GM12878 (cell line): ENCODE measurements around the gene LRIT1. TPM values are rescaled to one million over a fixed set of nuclear protein-coding genes. Genes with fewer than 3 reads are reported as not detected.

Experiments
- ATAC-seq: fragments of 200-7000 bp; cut with Tn5 transposase; 3 replicates; pipeline ENCODE4 v1.9.1; 2020; ENCODE audit warnings: mild to moderate bottlenecking, moderate library complexity
- BruUV-seq: library from RNA; stranded (reverse); fragments of 400-500 nt; replicated peaks from 2 replicates; lab custom pipeline; 2021; lab: Mats Ljungman, UMichigan
- CTCF ChIA-PET: fragments of 300-600 bp; sonication (Branson Sonifier 250); formaldehyde crosslinking; extraction: SDS; loops from one replicate; lab custom pipeline; 2021; ENCODE audit warnings: inconsistent platforms; lab: Yijun Ruan, JAX
- POLR2A ChIA-PET: fragments of 350-600 bp; formaldehyde crosslinking; extraction: SDS; loops from one replicate; lab custom pipeline; 2021; ENCODE audit warnings: inconsistent platforms; lab: Charles Lee
- RAD21 ChIA-PET: fragments of 300-600 bp; sonication (Branson Sonifier 250); formaldehyde crosslinking; loops from one replicate; lab custom pipeline; 2023; ENCODE audit warnings: antibody characterized with exemption; ENCODE audit not compliant: unreplicated experiment; lab: Charles Lee
- SMC1A ChIA-PET: fragments of 300-600 bp; sonication (Branson Sonifier 250); formaldehyde crosslinking; loops from one replicate; lab custom pipeline; 2023; ENCODE audit not compliant: unreplicated experiment, uncharacterized antibody; lab: Charles Lee
- DNase-seq: peaks from one replicate; pipeline ENCODE4 v3.0.0-alpha.2; 2011; ENCODE audit warnings: low read depth, low spot score
- FAIRE-seq: peaks from 3 replicates; lab custom pipeline; 2011; peaks lifted over from hg19 to GRCh38; lab: Jason Lieb, UNC
- H2AFZ ChIP-seq: 2 replicates; pipeline ENCODE4 v1.6.0; 2011; ENCODE audit warnings: low read depth, low read length, control low read depth; ENCODE audit not compliant: control insufficient read depth
- H3K27ac ChIP-seq: 2 replicates; pipeline ENCODE4 v1.5.1; 2011; ENCODE audit warnings: control low read depth; ENCODE audit not compliant: control insufficient read depth, insufficient read depth
- H3K27me3 ChIP-seq, 2 experiments: replicated peaks in 1 of 2; 2 replicates each; pipeline versions ENCODE4 v1.6.0 to v1.6.1; 2011; ENCODE audit warnings: low read length in 1 of 2; ENCODE audit not compliant: control insufficient read depth in 2 of 2, insufficient read depth in 2 of 2
- H3K36me3 ChIP-seq, 2 experiments: 2 replicates each; pipeline ENCODE4 v1.5.1; 2011; ENCODE audit warnings: low read length in 1 of 2; ENCODE audit not compliant: control insufficient read depth in 2 of 2, insufficient read depth in 2 of 2
- H3K4me1 ChIP-seq: 2 replicates; pipeline ENCODE4 v1.6.1; 2011; ENCODE audit warnings: mild to moderate bottlenecking, low read length, moderate library complexity, mixed read lengths; ENCODE audit not compliant: control insufficient read depth, insufficient read depth
- H3K4me2 ChIP-seq: 2 replicates; pipeline ENCODE4 v1.6.0; 2011; ENCODE audit warnings: control low read depth; ENCODE audit not compliant: control insufficient read depth, insufficient read depth
- H3K4me3 ChIP-seq: fragments of 200-600 bp; sonication (generic); 2 replicates; pipeline ENCODE4 v1.5.1; 2016
- H3K79me2 ChIP-seq: 2 replicates; pipeline ENCODE4 v1.6.0; 2011; ENCODE audit warnings: low read length; ENCODE audit not compliant: control insufficient read depth, insufficient read depth
- H3K9ac ChIP-seq: 2 replicates; pipeline ENCODE4 v1.8.0; 2011; ENCODE audit warnings: low read length, control low read depth, mixed read lengths; ENCODE audit not compliant: control insufficient read depth, insufficient read depth
- H3K9me3 ChIP-seq: replicated peaks from 3 replicates; pipeline ENCODE4 v1.5.1; 2011; ENCODE audit warnings: mild to moderate bottlenecking, low read length; ENCODE audit not compliant: control insufficient read depth, insufficient read depth
- H4K20me1 ChIP-seq: 2 replicates; pipeline ENCODE4 v1.6.0; 2011; ENCODE audit not compliant: control insufficient read depth, insufficient read depth
- BMI1 ChIP-seq: fragments of 450-650 bp; IDR thresholded peaks from 2 replicates; pipeline ENCODE4 v1.6.1; 2016; ENCODE audit warnings: mild to moderate bottlenecking, moderate library complexity, borderline replicate concordance
- CUX1 ChIP-seq: IDR thresholded peaks from 2 replicates; pipeline ENCODE4 v1.6.1; 2012; ENCODE audit warnings: improper control_type of control experiment, low read depth, low read length; ENCODE audit not compliant: insufficient replicate concordance
- DPF2 ChIP-seq: fragments of 450-650 bp; IDR thresholded peaks from 2 replicates; pipeline ENCODE4 v1.6.1; 2017; ENCODE audit warnings: mild to moderate bottlenecking
- FOS ChIP-seq: IDR thresholded peaks from 3 replicates; pipeline ENCODE4 v1.6.1; 2011; ENCODE audit warnings: borderline replicate concordance; ENCODE audit not compliant: insufficient read length; ENCODE audit errors: extremely low read depth
- RELA ChIP-seq: fragments of 450-650 bp; IDR thresholded peaks from 2 replicates; pipeline ENCODE4 v1.8.0; 2014; ENCODE audit warnings: borderline replicate concordance; ENCODE audit not compliant: partially characterized antibody
- SMAD1 ChIP-seq: fragments of 450-650 bp; IDR thresholded peaks from 2 replicates; pipeline ENCODE4 v1.6.1; 2018; ENCODE audit warnings: mild to moderate bottlenecking, low read depth; ENCODE audit not compliant: partially characterized antibody
- SPI1 ChIP-seq: IDR thresholded peaks from 2 replicates; pipeline ENCODE4 v1.6.1; 2011; ENCODE audit warnings: low read depth, mild to moderate bottlenecking, low read length, moderate library complexity, borderline replicate concordance; ENCODE audit not compliant: insufficient read depth
- ZNF384 ChIP-seq: IDR thresholded peaks from 2 replicates; pipeline ENCODE4 v1.6.1; 2012; ENCODE audit warnings: low read depth, mild to moderate bottlenecking, low read length, improper control_type of control experiment, borderline replicate concordance
- ZSCAN29 ChIP-seq: fragments of 450-650 bp; IDR thresholded peaks from 2 replicates; pipeline ENCODE4 v1.6.1; 2017; ENCODE audit warnings: mild to moderate bottlenecking, moderate library complexity
- WGBS: methylation state at CpG from one replicate; pipeline ENCODE4 v1.1.6; 2016; ENCODE audit warnings: low lambda C conversion rate; ENCODE audit not compliant: insufficient replicate concordance, insufficient coverage; ENCODE audit errors: missing lambda C conversion rate; 5-methylcytosine and 5-hydroxymethylcytosine counted together
- in situ Hi-C: fragments of 300-500 bp; cut with MboI; formaldehyde crosslinking; loops from 9 replicates; pipeline ENCODE4 v1.14.3; 2018; ENCODE audit warnings: mixed read lengths
- intact Hi-C: fragments of 100-400 bp; cut with micrococcal nuclease; formaldehyde crosslinking; loops from one replicate; pipeline ENCODE4 v1.14.2; 2022; ENCODE audit not compliant: unreplicated experiment
- polyA plus RNA-seq, 11 experiments: library from polyadenylated mRNA; depleted of rRNA in 4 of 11; unstranded in 6 of 11; stranded (reverse) in 5 of 11; fragments of >200 nt; fragmentation: Nextera tagmentation in 4 of 11; fragmentation: Illumina TruSeq in 1 of 11; extraction: Ambion mirVana in 4 of 11; extraction: Trizol in 1 of 11; gene quantifications; 1 replicate in 1 of 11; 2 replicates in 10 of 11; pipeline versions ENCODE4 v1.2.1 to v1.2.3, GENCODE V29; 2011 to 2016; ENCODE audit warnings: inconsistent platforms in 2 of 11, missing spikeins in 2 of 11, low read depth in 1 of 11
- total RNA-seq, 4 experiments: library from RNA; depleted of rRNA in 3 of 4; stranded (reverse); fragments of >200 nt in 3 of 4; fragmentation: Illumina TruSeq in 1 of 4; extraction: Trizol in 1 of 4; gene quantifications; 2 replicates each; pipeline versions ENCODE4 v1.2.1 to v1.2.3, GENCODE V29; 2013 to 2021
- TF ChIP-seq, protein P1 (sequence below): fragments of 450-650 bp; IDR thresholded peaks from 2 replicates; pipeline ENCODE4 v1.6.1; 2018; ENCODE audit warnings: borderline replicate concordance, mild to moderate bottlenecking; ENCODE audit not compliant: partially characterized antibody
- TF ChIP-seq, protein P2 (sequence below): fragments of 450-650 bp; IDR thresholded peaks from 2 replicates; pipeline ENCODE4 v1.6.1; 2018; ENCODE audit warnings: mild to moderate bottlenecking, low read depth, moderate library complexity; ENCODE audit not compliant: partially characterized antibody

Gene LRIT1
- total and polyA plus RNA-seq, 10 of the 15 experiments (the other 5 are each of a cell fraction or from before 2014, with no cell fraction given) = not detected

GRCh38 chr10:84212014-84212413 is 29.3 kb downstream of the LRIT1 start:
- Histone ChIP-seq H4K20me1 (no peaks in the 10 kb centered on the region), H3K79me2 (no peaks in the 10 kb centered on the region), H3K4me1 (no peaks in the 10 kb centered on the region), H3K9ac (no peak overlapping the region), H3K27me3 (peaks cover 0 to under 1% of the 10 kb centered on the region in 2 experiments), H3K4me2 (no peak overlapping the region), H2AFZ (no peak overlapping the region), H3K4me3 (no peak overlapping the region), H3K36me3 (no peaks in the 10 kb centered on the region), H3K9me3 (no peaks in the 10 kb centered on the region), H3K27ac (no peak overlapping the region)
- RAD21 ChIA-PET = interaction anchor here (0.7 to 1.9 kb wide), 3 partner anchors 64 to 152 kb away, joined by 3 to 9 read pairs (median 3); no protein-coding TSS in a partner anchor
- CTCF ChIA-PET = interaction anchor here (1.1 to 28.3 kb wide), 7 partner anchors 11 to 86 kb away, joined by 3 to 788 read pairs (median 4); partner anchors contain the start of gene GPR15LG
- SMC1A ChIA-PET = interaction anchor here (4.6 kb wide), 1 partner anchor 64 kb away, joined by 29 read pairs; no protein-coding TSS in a partner anchor
- intact Hi-C loops (no loop called here), in situ Hi-C loops (no loop called here)
- POLR2A ChIA-PET = no interaction called here
- no peak for FAIRE-seq
- DNase-seq = no peak
- no peak for ATAC-seq
- no TSS peak for BruUV-seq
- WGBS = 15% methylated on average over 5 of the region's 5 CpGs
- TF ChIP-seq ZSCAN29 (no peak), ZNF384 (no peak), CUX1 (no peak), SMAD1 (no peak), FOS (no peak), BMI1 (no peak), RELA (no peak), DPF2 (no peak), SPI1 (no peak)
- TF ChIP-seq, protein P1, sequence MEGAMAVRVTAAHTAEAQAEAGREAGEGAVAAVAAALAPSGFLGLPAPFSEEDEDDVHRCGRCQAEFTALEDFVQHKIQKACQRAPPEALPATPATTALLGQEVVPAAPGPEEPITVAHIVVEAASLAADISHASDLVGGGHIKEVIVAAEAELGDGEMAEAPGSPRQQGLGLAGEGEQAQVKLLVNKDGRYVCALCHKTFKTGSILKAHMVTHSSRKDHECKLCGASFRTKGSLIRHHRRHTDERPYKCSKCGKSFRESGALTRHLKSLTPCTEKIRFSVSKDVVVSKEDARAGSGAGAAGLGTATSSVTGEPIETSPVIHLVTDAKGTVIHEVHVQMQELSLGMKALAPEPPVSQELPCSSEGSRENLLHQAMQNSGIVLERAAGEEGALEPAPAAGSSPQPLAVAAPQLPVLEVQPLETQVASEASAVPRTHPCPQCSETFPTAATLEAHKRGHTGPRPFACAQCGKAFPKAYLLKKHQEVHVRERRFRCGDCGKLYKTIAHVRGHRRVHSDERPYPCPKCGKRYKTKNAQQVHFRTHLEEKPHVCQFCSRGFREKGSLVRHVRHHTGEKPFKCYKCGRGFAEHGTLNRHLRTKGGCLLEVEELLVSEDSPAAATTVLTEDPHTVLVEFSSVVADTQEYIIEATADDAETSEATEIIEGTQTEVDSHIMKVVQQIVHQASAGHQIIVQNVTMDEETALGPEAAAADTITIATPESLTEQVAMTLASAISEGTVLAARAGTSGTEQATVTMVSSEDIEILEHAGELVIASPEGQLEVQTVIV = no peak
- TF ChIP-seq, protein P2, sequence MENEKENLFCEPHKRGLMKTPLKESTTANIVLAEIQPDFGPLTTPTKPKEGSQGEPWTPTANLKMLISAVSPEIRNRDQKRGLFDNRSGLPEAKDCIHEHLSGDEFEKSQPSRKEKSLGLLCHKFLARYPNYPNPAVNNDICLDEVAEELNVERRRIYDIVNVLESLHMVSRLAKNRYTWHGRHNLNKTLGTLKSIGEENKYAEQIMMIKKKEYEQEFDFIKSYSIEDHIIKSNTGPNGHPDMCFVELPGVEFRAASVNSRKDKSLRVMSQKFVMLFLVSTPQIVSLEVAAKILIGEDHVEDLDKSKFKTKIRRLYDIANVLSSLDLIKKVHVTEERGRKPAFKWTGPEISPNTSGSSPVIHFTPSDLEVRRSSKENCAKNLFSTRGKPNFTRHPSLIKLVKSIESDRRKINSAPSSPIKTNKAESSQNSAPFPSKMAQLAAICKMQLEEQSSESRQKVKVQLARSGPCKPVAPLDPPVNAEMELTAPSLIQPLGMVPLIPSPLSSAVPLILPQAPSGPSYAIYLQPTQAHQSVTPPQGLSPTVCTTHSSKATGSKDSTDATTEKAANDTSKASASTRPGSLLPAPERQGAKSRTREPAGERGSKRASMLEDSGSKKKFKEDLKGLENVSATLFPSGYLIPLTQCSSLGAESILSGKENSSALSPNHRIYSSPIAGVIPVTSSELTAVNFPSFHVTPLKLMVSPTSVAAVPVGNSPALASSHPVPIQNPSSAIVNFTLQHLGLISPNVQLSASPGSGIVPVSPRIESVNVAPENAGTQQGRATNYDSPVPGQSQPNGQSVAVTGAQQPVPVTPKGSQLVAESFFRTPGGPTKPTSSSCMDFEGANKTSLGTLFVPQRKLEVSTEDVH = no peak
